ENCODE data around the gene WSB2.

GRCh38 chr12:118094039-118094438 lies 33.1 kb upstream of the WSB2 start:
- TF ChIP-seq, protein P1, sequence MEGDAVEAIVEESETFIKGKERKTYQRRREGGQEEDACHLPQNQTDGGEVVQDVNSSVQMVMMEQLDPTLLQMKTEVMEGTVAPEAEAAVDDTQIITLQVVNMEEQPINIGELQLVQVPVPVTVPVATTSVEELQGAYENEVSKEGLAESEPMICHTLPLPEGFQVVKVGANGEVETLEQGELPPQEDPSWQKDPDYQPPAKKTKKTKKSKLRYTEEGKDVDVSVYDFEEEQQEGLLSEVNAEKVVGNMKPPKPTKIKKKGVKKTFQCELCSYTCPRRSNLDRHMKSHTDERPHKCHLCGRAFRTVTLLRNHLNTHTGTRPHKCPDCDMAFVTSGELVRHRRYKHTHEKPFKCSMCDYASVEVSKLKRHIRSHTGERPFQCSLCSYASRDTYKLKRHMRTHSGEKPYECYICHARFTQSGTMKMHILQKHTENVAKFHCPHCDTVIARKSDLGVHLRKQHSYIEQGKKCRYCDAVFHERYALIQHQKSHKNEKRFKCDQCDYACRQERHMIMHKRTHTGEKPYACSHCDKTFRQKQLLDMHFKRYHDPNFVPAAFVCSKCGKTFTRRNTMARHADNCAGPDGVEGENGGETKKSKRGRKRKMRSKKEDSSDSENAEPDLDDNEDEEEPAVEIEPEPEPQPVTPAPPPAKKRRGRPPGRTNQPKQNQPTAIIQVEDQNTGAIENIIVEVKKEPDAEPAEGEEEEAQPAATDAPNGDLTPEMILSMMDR (IDR thresholded peaks at IDR 0.05 in 2 of 3, conservative IDR thresholded peaks at IDR 0.05 in 1 of 3; ENCODE audit: control insufficient read depth in 2 of 3, extremely low read depth in 1 of 3, insufficient read depth in 1 of 3, low read depth in 3 of 3, low read length in 3 of 3) = no peak
- no peak for TF ChIP-seq TCF7 (IDR thresholded peaks at IDR 0.05; ENCODE audit: borderline replicate concordance)
